Measurements from ENCODE around the gene PDSS1. TPM values are rescaled to one million over a fixed set of nuclear protein-coding genes. Genes with fewer than 3 reads are reported as not detected.

Gene PDSS1
- total RNA-seq, 2 donors from 2014 or later, result 2.8 to 4.7 TPM

GRCh38 chr10:26703096-26703495 is 5.6 kb downstream of the PDSS1 start:
- H3K27ac ChIP-seq, result no peak overlapping the region
- no peak for DNase-seq (ENCODE audit: low spot score)
- peaks cover 30% of the 10 kb centered on the region for H3K36me3 ChIP-seq
- H3K4me1 ChIP-seq, result peaks cover 0 to 11% of the 10 kb centered on the region in 2 donors
- no peaks in the 10 kb centered on the region for H3K27me3 ChIP-seq
- no peaks in the 10 kb centered on the region for H3K9me3 ChIP-seq
- TF ChIP-seq CTCF (IDR thresholded peaks at IDR 0.05), result no peak
- H3K4me3 ChIP-seq, result no peak overlapping the region

GRCh38 chr10:26703974-26704373 is 6.5 kb downstream of the PDSS1 start:
- Histone ChIP-seq H3K36me3 (peaks cover 33% of the 10 kb centered on the region), H3K4me3 (no peak overlapping the region), H3K27ac (no peak overlapping the region), H3K9me3 (no peaks in the 10 kb centered on the region), H3K4me1 (peaks cover 0 to 2% of the 10 kb centered on the region in 2 donors), H3K27me3 (no peaks in the 10 kb centered on the region)
- no peak for TF ChIP-seq CTCF (IDR thresholded peaks at IDR 0.05)
- no peak for DNase-seq (ENCODE audit: low spot score)

- Histone ChIP-seq H3K4me1 (no peaks in the 10 kb centered on the region), H3K27ac (no peak overlapping the region), H3K36me3 (peaks cover 38% of the 10 kb centered on the region), H3K4me3 (no peak overlapping the region), H3K9me3 (no peaks in the 10 kb centered on the region), H3K27me3 (no peaks in the 10 kb centered on the region)
- DNase-seq (ENCODE audit: low spot score), result no peak
- TF ChIP-seq CTCF (IDR thresholded peaks at IDR 0.05), result no peak
Observed at GRCh38 chr10:26706206-26706605, 8.7 kb downstream of the PDSS1 start.

- TF ChIP-seq CTCF (IDR thresholded peaks at IDR 0.05), result no peak
- Histone ChIP-seq H3K36me3 (peaks cover 41% of the 10 kb centered on the region), H3K27ac (no peak overlapping the region), H3K27me3 (no peaks in the 10 kb centered on the region), H3K4me1 (no peaks in the 10 kb centered on the region), H3K9me3 (no peaks in the 10 kb centered on the region), H3K4me3 (no peak overlapping the region)
- no peak for DNase-seq (ENCODE audit: low spot score)
Observed at GRCh38 chr10:26706936-26707335, 9.4 kb downstream of the PDSS1 start.

GRCh38 chr10:26711324-26711723 is 13.8 kb downstream of the PDSS1 start:
- no peak for DNase-seq (ENCODE audit: low spot score)
- H3K4me3 ChIP-seq, result no peak overlapping the region
- H3K27me3 ChIP-seq, result no peaks in the 10 kb centered on the region
- H3K36me3 ChIP-seq, result peaks cover 26% of the 10 kb centered on the region
- H3K4me1 ChIP-seq, result no peaks in the 10 kb centered on the region
- no peak for TF ChIP-seq CTCF (IDR thresholded peaks at IDR 0.05)
- no peak overlapping the region for H3K27ac ChIP-seq
- H3K9me3 ChIP-seq, result no peaks in the 10 kb centered on the region

GRCh38 chr10:26714415-26715136 is 17.1 kb downstream of the PDSS1 start:
- DNase-seq (ENCODE audit: low spot score), result no peak
- H3K4me1 ChIP-seq, result no peaks in the 10 kb centered on the region
- H3K27me3 ChIP-seq, result no peaks in the 10 kb centered on the region
- no peaks in the 10 kb centered on the region for H3K9me3 ChIP-seq
- no peak overlapping the region for H3K4me3 ChIP-seq
- H3K27ac ChIP-seq, result no peak overlapping the region
- no peak for TF ChIP-seq CTCF (IDR thresholded peaks at IDR 0.05)
- H3K36me3 ChIP-seq, result peaks cover 19% of the 10 kb centered on the region

All from right atrium auricular region (tissue), 2 donors.